GM12865 (cell line): ENCODE data around the gene BABAM1.

Experiments used
- DNase-seq: peaks from one replicate; pipeline ENCODE4 v3.0.0; 2010; ENCODE audit warnings: low read depth
- H3K4me3 ChIP-seq: 2 replicates; pipeline ENCODE4 v1.5.1; 2011; ENCODE audit warnings: mild to moderate bottlenecking, low read depth, low read length, control low read depth
- CTCF ChIP-seq: IDR thresholded peaks from 2 replicates; pipeline ENCODE4 v1.5.1; 2011; ENCODE audit warnings: low read length, control low read depth, low read depth, inconsistent platforms; ENCODE audit not compliant: insufficient read depth; ENCODE audit errors: missing control alignments

Gene BABAM1

GRCh38 chr19:17320435-17320834 lies 53.2 kb downstream of the BABAM1 start:
- no peak overlapping the region for H3K4me3 ChIP-seq

GRCh38 chr19:17321655-17322489 lies 54.6 kb downstream of the BABAM1 start:
- no peak for TF ChIP-seq CTCF
- H3K4me3 ChIP-seq, result no peak overlapping the region
- no peak for DNase-seq

More at GRCh38 chr19:17320435-17320834, 53.2 kb downstream of the BABAM1 start:
- TF ChIP-seq CTCF, result no peak
- DNase-seq, result no peak

GRCh38 chr19:17322854-17323253 lies 55.6 kb downstream of the BABAM1 start:
- no peak for DNase-seq
- H3K4me3 ChIP-seq, result no peak overlapping the region
- TF ChIP-seq CTCF, result no peak

GRCh38 chr19:17323300-17323963 lies 56.2 kb downstream of the BABAM1 start:
- TF ChIP-seq CTCF, result no peak
- no peak overlapping the region for H3K4me3 ChIP-seq
- no peak for DNase-seq

GRCh38 chr19:17323964-17324332 lies 56.7 kb downstream of the BABAM1 start:
- H3K4me3 ChIP-seq, result no peak overlapping the region
- DNase-seq, result no peak
- TF ChIP-seq CTCF, result no peak

- DNase-seq, result no peak
- H3K4me3 ChIP-seq, result no peak overlapping the region
- TF ChIP-seq CTCF, result no peak
Observed at GRCh38 chr19:17324357-17325114, 57.3 kb downstream of the BABAM1 start.
